Measurements from ENCODE around the gene OR51E1. TPM values are rescaled to one million over a fixed set of nuclear protein-coding genes. Genes with fewer than 3 reads are reported as not detected.

OR51E1 gene, protein sequence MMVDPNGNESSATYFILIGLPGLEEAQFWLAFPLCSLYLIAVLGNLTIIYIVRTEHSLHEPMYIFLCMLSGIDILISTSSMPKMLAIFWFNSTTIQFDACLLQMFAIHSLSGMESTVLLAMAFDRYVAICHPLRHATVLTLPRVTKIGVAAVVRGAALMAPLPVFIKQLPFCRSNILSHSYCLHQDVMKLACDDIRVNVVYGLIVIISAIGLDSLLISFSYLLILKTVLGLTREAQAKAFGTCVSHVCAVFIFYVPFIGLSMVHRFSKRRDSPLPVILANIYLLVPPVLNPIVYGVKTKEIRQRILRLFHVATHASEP
- not detected for polyA plus RNA-seq (2013, experiment 1 of 2; ENCODE audit: insufficient read length)
- 0.55 TPM for polyA plus RNA-seq (2013, experiment 2 of 2; ENCODE audit: insufficient read length)

DNA sequence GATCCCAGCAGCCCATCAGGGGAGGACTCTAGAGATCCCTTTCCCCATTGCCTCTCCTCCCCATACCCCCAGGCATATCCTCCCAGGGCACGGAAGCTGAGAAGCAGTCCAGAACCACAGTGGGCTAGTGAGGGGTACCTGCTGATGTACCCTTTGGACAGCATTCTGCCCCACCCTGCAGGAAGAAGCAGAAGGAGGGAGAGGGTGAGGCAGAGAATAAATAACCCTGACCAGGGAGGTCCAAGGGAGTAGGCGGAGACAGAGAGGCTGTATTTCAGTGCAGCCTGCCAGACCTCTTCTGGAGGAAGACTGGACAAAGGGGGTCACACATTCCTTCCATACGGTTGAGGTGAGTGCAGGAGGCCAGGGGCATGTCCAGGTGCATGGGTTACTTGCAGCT lies at the start of gene OR51E1:
Gene OR51E1 (plus strand): TSS at position 301 of the 400 bp plus-strand sequence. CDS start 8,545 bp downstream, outside the sequence.
- DNase-seq = no peak

DNA sequence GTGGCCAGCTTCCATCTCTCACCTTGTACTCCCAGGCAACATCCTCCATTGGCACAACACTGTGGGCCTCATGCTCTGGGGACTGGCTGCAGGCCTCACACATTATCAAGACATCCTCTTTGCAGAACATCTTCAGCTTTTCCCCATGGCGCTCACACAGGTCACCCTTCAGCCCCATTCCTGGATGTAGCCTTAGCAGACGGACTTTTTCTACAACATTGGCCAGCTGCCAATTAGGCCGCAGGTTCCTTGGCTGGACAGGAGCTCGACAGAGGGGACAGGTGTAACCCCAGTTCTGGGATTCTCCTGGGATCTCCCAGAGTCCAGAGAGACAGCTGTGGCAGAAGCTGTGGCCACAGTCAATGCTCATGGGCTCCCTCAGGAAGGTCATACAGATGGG lies 38.7 kb upstream of the OR51E1 start:
- no peak for DNase-seq

DNA sequence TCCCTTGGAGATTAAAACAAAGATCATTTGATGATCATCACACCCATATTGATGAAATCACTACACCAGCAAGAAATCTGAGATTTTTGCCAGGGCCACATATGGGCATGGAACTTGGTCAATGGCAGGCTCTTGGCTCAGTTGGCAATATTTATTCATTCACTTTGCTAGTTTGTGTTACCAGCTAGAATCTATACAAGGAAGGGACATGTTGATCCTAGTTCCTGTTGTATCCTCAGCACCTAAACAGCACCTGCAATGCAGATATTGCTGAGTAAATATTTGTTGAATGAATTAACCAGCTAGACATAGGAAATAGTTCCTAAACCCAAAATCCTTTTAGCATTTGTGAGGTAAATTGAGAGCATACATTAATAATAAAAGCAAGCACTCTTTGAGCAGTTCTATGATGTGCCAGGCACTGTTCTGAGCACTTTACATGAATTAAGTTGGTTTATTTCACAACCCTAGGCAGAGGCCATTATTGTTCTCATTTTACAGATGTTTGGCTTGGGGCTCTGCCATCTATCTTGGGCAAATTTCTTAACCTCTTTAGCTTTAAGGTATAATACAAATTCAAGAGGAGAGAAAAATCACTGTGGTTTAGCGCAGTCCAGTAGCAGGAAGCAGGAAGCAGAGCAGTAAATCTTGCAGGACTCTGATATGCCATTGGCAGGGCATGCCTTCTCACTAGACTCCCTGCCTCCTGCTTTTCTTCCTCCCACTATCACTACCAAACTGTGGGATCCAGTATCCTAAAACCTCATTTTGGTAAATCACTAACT lies 37.4 kb upstream of the OR51E1 start:
- DNase-seq = no peak

DNA sequence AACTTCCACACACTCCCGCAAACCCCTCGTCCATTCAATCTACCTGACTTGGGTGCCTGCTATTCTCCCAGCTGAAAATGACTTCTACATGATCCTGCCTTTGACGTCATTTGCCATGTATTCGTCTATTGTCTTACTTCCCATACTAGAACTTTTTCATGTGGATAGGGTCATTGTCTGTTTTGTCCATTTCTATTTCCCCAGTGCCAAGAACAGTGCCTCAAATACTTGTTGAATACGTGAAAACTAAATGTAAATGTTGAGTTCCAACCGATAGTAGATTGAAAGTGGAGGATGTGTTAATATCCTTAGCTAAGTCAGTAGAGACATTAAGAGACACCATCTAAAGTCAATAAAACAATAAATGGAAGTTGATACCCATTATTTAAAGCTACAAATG lies 36.7 kb upstream of the OR51E1 start:
- no peak for DNase-seq

DNA sequence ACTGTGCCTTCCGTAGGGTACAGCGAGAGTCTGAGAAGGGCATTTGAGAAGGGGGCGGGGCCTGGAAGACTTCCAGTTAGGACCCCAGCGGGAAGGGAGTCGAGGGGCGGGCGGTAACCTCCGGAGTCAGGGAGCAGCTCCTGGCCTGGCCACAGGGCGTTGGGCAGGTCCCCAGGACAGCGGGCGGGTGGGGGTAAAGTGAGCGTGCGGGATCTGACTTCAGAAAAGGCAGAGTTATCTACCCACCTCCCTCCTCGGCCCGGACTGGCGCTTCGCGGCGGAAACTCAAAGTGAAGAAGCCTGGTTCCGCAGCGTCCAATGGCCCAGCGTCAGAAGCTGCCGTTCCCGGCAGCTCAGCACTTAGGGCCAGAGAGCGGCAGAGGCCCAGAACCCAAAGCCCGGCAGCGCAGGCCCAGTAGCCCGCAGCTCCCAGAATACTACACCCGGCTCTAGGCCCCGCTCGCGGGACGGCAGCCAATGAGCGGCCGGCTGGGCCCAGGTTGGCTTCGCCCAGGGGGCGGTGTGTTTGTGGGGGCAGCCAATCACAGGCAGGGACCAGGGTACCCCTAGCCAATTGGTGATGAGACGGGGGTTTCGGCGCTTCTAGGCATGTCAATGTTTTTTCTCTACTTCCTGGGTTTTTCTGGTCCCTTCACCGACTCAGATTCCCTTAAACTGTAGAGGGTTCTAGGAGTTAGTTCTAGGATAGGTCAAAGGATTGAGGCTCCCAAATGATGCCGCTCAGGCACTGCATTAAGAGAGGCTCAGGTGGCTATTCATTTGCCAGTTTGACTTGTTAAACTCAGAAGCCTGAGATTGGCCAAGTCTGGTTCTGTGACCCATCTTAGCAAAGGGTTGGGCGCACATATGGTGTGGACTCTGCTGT lies 35.8 kb upstream of the OR51E1 start, which contains the start of gene TRIM68:
Gene TRIM68 (minus strand): TSS at position 451 of the 886 bp plus-strand sequence. CDS start 2,727 bp downstream, outside the sequence.
- peak; percentile 97 for DNase-seq

DNA sequence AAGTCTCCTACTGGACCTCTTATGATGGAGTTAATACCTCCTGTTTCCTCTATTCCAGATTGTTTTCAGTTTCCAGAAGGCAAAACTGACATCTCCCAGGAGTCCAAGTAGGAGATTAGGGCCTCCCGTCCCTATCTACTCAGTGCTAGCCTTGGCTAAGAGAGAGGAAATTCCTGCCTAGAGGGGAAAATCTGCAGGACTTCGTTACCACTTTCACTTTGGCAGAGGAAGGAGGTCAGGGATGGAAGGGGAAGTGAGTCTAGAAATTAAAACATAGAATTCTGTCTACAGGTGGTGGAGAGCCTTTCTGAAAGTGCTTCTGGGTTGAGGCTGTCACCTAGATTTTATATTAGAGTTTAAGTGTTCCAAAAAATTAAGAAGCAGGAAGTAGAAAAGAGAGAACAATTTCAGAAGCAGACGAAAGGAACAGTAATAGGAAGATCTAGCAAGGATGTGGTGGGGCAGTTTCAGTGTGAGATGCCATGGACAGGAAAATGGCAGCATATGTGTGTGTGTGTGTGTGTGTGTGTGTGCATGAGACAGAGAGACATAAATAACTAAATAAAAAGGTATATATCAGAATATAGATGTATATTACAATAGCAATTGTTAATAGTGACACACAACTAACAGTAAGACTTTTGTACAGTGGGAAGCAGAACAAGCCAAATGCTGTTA lies 33.4 kb upstream of the OR51E1 start:
- DNase-seq = no peak

DNA sequence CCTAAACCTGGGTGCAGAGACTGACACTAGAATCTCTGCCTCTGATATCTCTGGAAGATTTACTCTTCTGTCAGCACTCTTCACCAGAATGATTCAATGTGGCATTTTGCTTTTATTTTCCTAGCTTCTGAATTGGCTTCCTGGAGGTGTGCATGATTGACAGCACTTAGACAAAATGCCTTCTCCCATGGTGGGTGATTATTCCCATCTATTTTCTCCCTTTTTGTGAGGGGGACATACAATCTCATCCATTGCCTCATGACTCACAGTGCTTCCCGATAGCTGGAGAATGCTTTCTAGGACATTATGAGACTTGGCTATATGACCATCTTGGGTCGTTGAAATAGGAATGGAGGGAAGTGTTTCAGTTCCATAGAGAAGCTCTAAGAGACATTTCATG lies 31.8 kb upstream of the OR51E1 start:
- DNase-seq = no peak

DNA sequence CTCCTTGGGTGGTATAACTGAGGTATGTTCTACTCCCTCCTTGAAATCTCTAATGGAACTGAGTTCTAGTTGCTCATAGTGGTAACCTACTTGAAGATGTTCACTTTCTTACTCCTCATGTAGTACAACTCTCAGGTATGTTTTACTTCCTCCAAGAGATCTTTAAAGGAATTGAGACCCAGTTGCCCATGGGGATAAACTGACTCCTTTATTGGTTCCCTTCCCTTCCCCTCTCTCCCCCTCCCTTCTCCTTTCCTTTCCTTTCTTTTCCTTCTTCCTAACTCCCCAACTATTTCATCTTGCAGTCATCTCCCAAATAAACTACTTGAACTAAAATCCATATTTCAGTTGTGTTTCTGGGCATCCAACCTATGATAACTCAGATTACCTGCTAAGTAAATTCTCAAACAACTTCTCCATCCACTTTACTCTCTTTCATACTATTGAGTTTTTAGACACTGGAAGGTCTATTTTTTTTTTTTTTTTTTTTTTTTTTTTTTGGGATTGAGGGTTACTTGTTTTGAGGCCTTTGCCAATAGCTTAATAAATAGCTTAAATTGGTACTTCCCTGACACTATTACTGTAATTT lies 27.8 kb upstream of the OR51E1 start:
- DNase-seq = no peak

DNA sequence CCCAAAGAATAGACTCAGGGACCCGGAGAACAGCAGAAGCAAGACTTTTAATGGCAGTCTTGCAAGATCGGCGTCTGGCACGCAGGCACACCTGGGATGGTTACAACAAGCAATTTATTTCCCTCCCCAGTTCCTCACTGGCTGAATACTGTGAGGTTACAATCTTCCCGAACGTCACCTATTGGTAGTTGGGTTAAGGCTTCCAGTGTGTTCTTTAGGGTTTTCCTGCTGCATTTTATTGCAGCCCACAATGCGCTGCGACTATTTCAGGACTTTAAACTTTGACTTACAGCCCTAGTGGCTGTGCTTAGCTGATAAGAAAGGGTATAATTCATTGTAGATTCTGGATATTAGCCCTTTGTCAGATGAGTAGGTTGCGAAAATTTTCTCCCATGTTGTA lies 24.3 kb upstream of the OR51E1 start:
- no peak for DNase-seq

DNA sequence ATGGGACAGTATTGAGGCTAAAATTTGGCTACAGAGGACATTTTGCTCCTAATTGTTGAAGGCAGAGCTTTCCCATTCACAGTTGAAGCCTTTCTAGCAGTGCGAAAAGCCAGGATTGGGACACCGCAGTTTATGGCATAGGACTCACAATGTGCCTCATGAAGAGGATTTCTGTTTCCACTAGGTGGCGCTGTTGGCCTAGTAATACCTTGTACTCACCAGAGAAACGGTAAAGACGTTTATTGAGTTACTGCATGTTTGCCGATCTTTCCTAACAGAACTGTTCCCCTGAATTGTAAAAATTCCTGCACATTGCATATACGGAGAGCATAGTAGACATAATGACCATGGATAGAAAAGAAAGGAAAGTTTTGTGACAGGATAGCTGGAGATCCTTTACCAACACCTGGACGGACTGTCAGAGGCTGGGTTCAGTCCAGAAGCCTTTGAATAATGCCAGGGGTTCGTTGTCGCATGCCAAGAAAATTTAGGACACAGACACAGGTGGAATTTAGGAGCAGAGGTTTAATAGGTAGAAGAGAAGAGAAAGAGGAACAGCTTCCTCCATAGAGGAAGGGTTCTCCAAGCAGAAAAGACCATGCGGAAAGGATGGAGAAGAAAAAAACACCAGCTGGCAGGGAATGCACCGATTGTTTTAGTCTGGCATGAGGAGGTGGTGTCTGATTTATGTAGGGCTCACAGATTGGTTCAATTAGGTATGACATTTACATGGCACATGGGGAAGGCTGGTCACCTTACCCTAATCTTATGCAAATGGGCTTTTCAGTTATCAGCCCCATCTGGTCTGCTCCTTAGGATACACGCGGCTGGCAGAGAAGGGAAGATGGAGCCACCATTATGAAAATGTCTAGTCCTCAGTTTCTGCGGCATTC lies 17.3 kb upstream of the OR51E1 start:
- DNase-seq = peak; percentile 67

DNA sequence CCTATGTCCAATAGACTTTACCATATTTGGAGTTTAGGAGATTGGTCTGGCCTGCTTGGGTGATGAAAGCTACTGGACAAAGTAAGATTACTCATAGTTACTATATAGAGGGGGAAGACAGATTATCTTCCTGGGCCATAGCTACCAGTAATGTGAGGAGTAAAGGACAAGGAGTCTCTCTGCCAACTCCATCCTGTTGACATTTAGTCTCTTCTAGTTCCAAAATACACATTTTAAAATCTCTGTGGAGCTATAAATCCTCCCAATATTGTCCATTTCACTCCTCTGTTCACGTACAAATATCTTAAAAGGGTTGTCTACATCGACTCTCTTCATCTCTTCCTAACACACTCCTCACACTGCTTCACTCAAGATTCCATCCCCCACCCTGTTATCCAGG lies 7.6 kb upstream of the OR51E1 start:
- no peak for DNase-seq

DNA sequence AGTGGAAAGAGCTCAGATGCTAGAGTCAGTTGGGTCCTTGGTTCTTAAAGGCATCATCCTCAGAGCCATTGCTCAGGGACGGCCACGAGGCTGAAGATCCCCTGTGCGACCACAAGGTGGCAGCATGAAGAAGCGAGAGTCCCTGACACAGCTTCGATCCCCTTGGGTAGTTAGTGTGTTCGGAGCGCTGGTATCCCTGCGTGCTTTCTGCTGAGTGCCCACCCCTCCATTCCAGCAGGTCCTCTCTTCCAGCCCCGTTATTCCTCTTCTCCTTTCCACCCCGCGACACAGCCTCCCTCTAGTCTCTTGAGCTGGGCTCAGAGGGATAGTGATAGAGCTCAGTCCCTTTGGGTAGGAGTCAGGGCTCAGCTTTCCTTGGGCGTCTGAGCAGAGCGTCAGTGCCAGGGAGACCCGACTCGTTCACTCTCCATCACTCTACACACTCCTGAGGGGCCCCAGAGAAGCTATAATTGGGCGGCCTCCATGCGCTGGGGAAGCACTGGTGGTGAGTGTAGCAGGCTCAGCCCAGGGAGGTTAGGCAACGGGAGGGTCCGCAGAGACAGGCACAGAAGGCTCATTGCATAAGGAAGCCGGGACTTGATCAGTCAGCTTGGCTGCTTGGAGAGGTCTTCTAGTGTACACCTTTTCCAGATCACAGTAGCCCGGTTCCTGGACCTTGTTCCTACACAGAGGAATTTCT lies 6.7 kb upstream of the OR51E1 start, which contains the start of gene OR51D1:
Gene OR51D1 (plus strand): TSS at position 516 of the 700 bp plus-strand sequence. CDS start 2,314 bp downstream, outside the sequence.
- peak; percentile 65 for DNase-seq

DNA sequence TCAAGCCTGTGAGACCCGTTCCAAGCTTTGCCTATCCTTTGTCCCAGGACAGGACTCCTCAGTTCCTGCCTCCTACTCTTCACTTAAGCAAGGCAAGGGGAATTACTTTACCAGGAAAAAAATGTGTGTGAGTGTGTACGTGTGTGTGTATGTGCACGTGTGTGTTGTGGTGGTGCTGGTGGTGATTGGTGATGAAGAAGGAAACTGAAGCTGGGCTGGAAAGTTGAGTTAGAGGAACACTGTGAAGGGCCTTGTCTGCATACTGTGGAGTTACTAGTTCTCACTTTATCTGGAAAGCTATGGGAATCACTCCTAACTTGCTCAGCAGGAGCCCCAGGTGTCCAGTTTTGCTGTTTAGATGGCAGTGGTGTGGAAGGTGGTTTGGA lies 6.1 kb upstream of the OR51E1 start:
- no peak for DNase-seq

DNA sequence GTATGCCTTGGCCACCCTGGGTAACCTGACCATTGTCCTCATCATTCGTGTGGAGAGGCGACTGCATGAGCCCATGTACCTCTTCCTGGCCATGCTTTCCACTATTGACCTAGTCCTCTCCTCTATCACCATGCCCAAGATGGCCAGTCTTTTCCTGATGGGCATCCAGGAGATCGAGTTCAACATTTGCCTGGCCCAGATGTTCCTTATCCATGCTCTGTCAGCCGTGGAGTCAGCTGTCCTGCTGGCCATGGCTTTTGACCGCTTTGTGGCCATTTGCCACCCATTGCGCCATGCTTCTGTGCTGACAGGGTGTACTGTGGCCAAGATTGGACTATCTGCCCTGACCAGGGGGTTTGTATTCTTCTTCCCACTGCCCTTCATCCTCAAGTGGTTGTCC lies 3.9 kb upstream of the OR51E1 start:
- DNase-seq = no peak

DNA sequence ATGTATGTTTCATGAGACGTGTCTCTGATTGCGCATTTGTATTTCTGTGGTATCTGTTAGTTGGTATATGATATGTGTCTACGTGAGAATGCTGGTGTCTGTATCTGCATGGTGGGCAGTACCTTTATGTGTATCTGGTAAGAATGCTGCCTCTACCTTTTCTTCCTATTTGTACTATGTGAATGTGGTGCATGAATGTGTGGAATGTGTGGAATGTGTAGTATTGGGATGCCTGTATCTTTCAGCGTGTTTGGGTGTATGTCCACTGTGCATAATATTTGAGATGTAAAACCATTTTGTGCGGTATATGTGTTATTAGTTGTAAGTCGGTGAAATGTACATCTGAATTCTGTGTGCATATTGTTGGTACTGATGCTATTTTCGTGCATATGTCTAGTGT lies 2.3 kb upstream of the OR51E1 start:
- no peak for DNase-seq

DNA sequence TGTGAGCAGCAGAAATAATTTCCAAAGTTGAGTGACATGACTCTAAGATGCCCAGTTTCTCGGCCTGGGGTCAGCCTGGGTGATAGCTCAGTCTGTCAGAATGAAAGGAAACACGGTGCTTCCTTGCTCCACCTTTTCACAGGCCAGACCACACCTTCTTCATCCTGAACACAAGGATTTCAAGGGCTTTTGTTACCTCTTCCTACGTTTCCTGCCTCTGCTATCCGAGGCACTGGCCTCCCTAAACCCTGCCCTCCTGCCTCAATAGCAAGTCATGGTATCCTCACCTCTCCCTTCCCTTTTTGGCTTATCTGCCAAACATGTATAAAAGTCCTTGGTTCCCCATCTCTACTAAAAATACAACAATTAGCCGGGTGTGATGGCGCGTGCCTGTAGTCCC lies 1.7 kb upstream of the OR51E1 start:
- DNase-seq = no peak

DNA sequence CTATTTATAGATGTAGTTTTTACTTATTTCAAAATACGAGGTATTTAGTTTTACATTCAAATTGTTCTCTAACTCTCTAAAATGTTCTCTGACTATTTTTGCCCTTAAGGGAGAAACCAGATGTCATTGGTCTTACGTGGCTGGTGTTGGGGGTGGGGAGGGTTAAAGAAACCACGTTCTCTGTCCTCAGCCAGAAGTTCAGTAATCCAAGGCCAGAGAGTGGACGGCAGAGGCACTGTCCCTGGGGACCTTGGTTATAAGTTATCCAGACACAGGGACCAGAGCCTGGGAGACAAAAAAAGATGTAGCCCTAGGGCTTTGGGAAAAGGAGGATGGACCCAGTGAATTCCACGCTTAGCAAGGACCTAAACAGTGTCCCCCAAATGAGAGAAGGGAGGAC lies 706 bp upstream of the OR51E1 start:
- peak; percentile 63 for DNase-seq

DNA sequence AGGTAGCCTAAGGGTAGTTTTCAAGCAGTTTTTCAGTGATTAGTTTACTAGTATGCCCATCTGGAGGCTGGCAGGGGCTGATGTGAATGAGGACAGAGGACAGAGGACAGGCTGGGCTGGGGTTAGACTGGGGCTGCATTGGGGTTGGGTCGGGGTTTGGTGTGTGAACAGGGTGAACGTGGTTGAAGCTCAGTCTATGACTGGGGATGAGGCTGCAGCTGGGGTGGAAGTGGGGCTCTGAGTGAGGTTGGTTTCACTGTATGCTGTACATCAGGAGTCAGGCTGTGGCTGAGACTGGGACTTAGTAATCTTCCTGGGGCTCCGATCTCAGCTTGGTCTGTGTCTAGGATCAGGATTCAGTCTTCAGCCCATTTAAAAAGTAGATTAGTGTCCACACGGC lies 451 bp downstream of the OR51E1 start:
- no peak for DNase-seq

DNA sequence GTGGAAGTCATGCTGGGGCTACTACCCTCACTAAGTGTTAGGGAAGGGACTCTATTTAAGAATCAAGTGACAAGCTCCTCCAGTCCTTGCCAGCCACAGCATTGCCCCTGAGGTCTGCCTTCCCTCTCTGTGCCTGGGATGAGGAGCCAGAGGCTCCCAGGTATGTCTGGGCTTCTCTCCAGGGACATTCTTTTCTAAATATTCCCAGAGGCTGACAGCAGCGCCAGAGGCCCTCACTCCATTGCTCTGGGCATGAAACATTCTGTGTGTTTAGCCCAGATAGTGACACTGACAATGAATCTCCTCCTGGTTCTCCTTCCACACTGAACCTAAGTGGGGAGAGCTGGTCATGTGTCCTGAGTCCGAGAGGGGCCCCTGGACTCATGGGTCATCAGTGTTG lies 2.2 kb downstream of the OR51E1 start:
- no peak for DNase-seq

DNA sequence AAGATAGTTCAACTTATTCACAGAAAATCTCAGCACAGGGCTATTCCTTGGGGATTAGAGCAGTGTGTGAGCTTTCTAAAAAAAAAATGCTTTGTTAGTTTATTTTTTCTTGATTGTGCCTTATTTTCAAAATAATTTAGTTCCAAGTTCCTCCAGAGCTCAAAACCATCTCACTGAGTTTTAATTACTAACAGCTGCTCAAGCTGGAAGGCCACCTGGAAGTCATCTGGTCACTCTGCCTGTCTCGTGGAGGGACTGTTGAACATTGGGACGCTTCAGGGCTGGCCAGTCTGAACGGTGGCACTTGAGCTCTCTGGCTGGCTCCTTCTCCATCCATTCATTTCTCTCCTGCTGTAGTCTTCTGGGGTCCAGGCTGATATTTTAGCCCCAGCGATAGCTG lies 4.0 kb downstream of the OR51E1 start:
- DNase-seq = no peak
